Measurements from ENCODE around the gene SHISA5.

Gene SHISA5

GRCh38 chr3:48524970-48525369, 21.0 kb upstream of the SHISA5 start:
- no peak for DNase-seq
- Histone ChIP-seq H3K4me2 (ENCODE audit: insufficient read depth, low read length) (no peak overlapping the region), H2AFZ (ENCODE audit: low read depth, low read length) (no peak overlapping the region), H3K9ac (ENCODE audit: low read depth, low read length) (no peak overlapping the region), H3K27ac (ENCODE audit: low read length) (no peak overlapping the region), H3K9me3 (ENCODE audit: insufficient read depth, low read length, severe bottlenecking) (no peaks in the 10 kb centered on the region), H3K36me3 (ENCODE audit: insufficient read depth, low read length) (no peaks in the 10 kb centered on the region), H4K20me1 (ENCODE audit: insufficient read depth, low read length) (peaks cover 10% of the 10 kb centered on the region), H3K79me2 (ENCODE audit: insufficient read depth, low read length) (no peaks in the 10 kb centered on the region), H3K4me3 (ENCODE audit: low read depth in 1 of 2, low read length in 2 of 2) (no peak overlapping the region), H3K4me1 (ENCODE audit: insufficient read depth, low read length) (no peaks in the 10 kb centered on the region), H3K27me3 (ENCODE audit: insufficient read depth, low read length, poor library complexity) (no peaks in the 10 kb centered on the region)
- ATAC-seq (ENCODE audit: insufficient read depth, low read depth), result no peak
- TF ChIP-seq CTCF (IDR thresholded peaks at IDR 0.05; ENCODE audit: borderline replicate concordance, extremely low read depth, low read length, poor library complexity, severe bottlenecking), result no peak
- TF ChIP-seq EZH2 (IDR thresholded peaks at IDR 0.05; ENCODE audit: borderline replicate concordance, low read depth, low read length, severe bottlenecking), result no peak

- Histone ChIP-seq H3K4me1 (ENCODE audit: insufficient read depth, low read length) (no peaks in the 10 kb centered on the region), H3K27ac (ENCODE audit: low read length) (no peak overlapping the region), H3K79me2 (ENCODE audit: insufficient read depth, low read length) (no peaks in the 10 kb centered on the region), H3K4me2 (ENCODE audit: insufficient read depth, low read length) (no peak overlapping the region), H3K36me3 (ENCODE audit: insufficient read depth, low read length) (no peaks in the 10 kb centered on the region), H3K27me3 (ENCODE audit: insufficient read depth, low read length, poor library complexity) (no peaks in the 10 kb centered on the region), H3K9ac (ENCODE audit: low read depth, low read length) (no peak overlapping the region), H3K4me3 (ENCODE audit: low read depth in 1 of 2, low read length in 2 of 2) (no peak overlapping the region), H3K9me3 (ENCODE audit: insufficient read depth, low read length, severe bottlenecking) (no peaks in the 10 kb centered on the region), H4K20me1 (ENCODE audit: insufficient read depth, low read length) (peaks cover 21% of the 10 kb centered on the region), H2AFZ (ENCODE audit: low read depth, low read length) (no peak overlapping the region)
- no peak for DNase-seq
- ATAC-seq (ENCODE audit: insufficient read depth, low read depth), result no peak
- no peak for TF ChIP-seq CTCF (IDR thresholded peaks at IDR 0.05; ENCODE audit: borderline replicate concordance, extremely low read depth, low read length, poor library complexity, severe bottlenecking)
- no peak for TF ChIP-seq EZH2 (IDR thresholded peaks at IDR 0.05; ENCODE audit: borderline replicate concordance, low read depth, low read length, severe bottlenecking)
These were observed 17.7 kb upstream of the SHISA5 start for GRCh38 chr3:48521635-48522034.

GRCh38 chr3:48519277-48519643, 15.3 kb upstream of the SHISA5 start:
- no peak for TF ChIP-seq CTCF (IDR thresholded peaks at IDR 0.05; ENCODE audit: borderline replicate concordance, extremely low read depth, low read length, poor library complexity, severe bottlenecking)
- TF ChIP-seq EZH2 (IDR thresholded peaks at IDR 0.05; ENCODE audit: borderline replicate concordance, low read depth, low read length, severe bottlenecking), result no peak
- DNase-seq, result no peak
- H2AFZ ChIP-seq (ENCODE audit: low read depth, low read length), result no peak overlapping the region
- no peak overlapping the region for H3K4me3 ChIP-seq (ENCODE audit: low read depth in 1 of 2, low read length in 2 of 2)
- H3K79me2 ChIP-seq (ENCODE audit: insufficient read depth, low read length), result no peaks in the 10 kb centered on the region
- peaks cover 13% of the 10 kb centered on the region for H3K4me1 ChIP-seq (ENCODE audit: insufficient read depth, low read length)
- no peaks in the 10 kb centered on the region for H3K9me3 ChIP-seq (ENCODE audit: insufficient read depth, low read length, severe bottlenecking)
- ATAC-seq (ENCODE audit: insufficient read depth, low read depth), result no peak
- peaks cover 24% of the 10 kb centered on the region for H4K20me1 ChIP-seq (ENCODE audit: insufficient read depth, low read length)
- H3K4me2 ChIP-seq (ENCODE audit: insufficient read depth, low read length), result no peak overlapping the region
- H3K36me3 ChIP-seq (ENCODE audit: insufficient read depth, low read length), result no peaks in the 10 kb centered on the region
- H3K9ac ChIP-seq (ENCODE audit: low read depth, low read length), result no peak overlapping the region
- no peaks in the 10 kb centered on the region for H3K27me3 ChIP-seq (ENCODE audit: insufficient read depth, low read length, poor library complexity)
- no peak overlapping the region for H3K27ac ChIP-seq (ENCODE audit: low read length)
